GM19438 (cell line): ENCODE measurements around the gene KRT1.
"Not testable (repeated sequence)": the region's sequence is repeated elsewhere in the genome, so short reads cannot be mapped to it uniquely, and the experiment has no call there.

ENCODE experiments used
- ATAC-seq: cut with Tn5 transposase; IDR thresholded peaks from one replicate; pipeline ENCODE4 v1.9.1; 2021; ENCODE audit warnings: low read depth; ENCODE audit not compliant: unreplicated experiment

KRT1 gene

DNA sequence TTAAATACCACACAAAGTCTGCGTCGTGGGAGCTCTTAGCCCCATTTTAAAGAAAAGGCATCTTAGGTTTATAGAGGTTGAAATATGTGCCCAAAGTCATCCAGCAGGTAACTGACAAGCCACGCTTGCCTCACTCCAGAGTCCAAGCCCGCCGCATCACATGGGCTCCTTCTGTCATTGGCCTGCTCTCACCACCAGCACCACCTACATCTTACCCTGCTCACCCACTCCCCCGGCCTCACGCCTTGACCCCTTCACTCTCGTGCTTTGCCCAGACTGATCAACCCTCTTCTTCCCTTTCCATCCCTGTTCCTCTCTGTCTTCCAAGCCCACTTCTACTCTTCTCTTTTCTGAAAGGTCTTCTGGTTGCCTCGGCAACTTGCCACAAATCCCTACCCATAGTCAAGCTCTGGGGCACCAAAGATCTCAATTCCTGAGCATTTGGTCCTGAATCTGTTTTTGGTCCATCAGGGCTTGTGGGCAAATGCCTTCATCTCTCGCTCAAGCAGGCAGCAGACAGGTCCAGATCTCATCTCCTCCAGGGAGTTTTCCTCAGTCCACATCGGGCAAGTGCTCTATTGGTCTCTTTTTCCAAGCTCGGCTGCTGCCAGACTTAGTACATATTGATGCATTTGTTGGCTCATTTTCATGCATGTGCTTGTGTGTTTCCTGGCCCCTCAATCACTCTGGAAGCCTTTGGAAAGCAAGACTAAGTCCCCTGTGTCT lies 3.5 kb upstream of the KRT1 start:
- ATAC-seq: no peak

DNA sequence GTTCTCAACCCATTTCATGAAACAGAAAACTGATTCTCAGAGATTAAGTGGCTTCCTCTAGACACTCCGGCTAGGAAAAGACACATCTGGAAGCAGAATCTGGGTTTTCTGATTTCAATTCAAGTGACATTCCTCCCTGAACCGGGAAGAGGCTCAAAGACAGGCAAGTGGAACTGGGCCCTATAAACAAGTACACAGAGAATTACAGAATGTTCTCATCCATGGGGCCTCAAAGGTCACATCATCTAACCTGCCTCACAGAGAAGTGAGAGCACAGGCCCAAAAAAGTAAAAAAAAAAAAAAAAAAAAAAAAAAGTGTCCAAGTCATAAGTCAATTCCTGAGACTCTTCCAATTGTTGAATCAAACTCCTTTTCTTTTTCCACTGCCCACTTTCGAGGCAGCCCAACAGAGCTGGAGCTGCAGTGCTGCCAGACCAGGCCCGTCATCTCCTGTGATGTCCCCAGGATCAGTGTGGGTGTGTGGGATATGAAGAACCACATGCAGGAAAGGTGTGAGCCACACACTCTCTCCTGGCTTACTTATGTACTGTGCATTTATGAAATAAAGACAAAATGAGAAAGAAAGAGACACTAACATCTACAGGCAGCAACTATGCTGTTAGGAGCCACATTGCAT lies 2.8 kb upstream of the KRT1 start:
- no peak for ATAC-seq

DNA sequence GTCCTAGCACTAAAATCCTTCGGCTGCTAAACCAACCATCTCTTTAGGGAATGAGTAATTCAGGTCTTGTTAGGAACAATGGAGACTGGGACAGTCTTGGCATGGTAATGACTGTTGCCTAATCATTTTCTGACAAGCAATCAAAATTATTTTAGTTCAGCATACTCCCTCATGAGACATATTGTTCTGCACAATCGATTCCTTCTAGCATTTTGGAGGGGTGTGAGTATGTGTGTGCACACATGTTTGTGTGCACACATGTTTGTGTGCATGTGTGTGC lies 2.1 kb upstream of the KRT1 start:
- no peak for ATAC-seq

DNA sequence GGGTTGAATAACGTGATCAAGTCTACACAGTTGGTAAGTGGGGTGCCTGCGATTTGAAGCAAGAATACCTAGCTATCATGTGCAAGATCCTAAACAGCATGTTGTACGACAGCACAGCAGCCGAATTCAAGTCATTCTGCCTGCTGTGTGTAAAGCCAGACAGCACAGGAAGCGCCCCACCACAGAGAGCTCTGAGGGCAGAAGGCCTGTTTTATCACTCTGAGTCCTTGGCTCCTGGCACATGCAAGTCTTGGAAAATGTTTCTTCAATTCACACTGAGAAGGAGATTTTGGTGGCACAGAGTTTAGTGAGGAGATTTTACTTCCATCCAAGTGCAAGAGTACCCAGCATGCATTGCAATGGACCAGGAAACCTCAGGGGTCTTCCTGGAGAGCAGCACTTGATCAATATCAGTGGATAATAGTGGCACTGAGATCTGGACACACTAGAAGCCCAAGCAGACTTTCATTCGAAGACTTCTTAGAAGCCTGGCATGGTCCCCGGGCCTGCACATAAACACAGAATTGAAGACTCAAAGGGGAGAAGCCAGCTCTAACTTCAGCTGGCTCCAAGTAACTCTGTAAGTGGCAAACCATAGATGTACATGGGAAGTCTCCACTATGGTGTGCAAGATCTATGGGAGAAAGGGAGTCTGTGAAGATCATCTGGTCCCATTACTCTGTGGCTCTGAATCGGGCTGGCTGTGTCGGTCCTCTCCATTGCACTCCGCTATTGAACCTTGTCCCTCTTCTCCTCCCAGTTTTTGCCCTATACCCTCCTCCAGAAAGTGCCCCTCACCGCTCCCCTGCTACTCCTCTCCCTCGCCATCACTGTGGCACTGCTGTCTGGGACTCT lies 1.5 kb upstream of the KRT1 start:
- no peak for ATAC-seq

DNA sequence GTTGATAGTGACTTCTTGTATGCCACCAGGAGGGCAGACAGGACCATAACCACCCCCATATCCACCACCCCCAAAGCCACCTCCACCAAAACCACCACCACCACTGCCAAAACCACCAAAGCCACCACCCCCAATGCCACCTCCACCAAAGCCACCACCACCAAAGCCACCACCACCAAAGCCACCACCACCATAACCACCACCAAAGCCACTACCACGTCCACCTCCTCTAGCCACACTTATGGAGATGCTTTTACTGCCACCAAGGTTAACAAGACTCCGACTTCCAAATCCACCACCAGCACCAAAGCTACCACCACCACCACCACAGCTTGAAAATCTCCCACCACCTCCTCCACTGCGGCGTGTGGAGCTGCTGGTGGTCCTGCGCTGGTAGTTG lies 332 bp downstream of the KRT1 start:
- ATAC-seq: no peak

DNA sequence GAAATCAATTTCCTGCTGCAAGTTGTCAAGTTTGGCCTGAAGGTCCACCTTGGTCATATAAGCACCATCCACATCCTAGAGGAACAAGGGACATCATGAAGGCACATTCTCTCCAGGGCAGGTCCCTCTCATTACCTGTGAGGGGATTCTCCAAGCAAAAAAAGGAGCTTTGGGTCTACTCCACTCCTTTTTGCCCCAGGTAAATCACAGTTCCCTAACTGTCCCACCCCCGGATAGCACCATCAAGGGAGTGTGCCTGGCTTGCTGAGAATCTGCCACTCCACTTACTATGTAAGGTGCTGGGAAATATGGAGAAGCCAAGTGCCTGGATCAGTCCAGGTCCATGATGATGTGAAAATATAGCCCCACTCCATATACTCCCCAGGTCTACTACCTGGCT lies 2.5 kb downstream of the KRT1 start:
- ATAC-seq: no peak

DNA sequence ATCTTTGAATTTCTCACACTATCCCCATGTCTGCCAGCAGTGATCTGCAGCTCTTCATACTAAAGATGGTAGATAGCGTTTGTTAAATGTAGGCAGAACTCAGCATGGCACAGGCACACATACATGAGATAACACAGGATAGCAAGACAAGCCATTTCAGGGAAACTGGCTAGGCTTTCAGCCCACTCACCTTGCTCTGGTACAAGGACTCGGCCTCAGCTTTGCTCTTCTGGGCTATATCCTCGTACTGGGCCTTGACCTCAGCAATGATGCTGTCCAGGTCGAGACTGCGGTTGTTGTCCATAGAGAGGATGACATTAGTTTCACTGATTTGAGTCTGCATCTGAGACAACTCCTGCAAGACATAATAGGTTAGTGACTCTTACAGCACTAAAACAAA lies 3.1 kb downstream of the KRT1 start:
- no peak for ATAC-seq

DNA sequence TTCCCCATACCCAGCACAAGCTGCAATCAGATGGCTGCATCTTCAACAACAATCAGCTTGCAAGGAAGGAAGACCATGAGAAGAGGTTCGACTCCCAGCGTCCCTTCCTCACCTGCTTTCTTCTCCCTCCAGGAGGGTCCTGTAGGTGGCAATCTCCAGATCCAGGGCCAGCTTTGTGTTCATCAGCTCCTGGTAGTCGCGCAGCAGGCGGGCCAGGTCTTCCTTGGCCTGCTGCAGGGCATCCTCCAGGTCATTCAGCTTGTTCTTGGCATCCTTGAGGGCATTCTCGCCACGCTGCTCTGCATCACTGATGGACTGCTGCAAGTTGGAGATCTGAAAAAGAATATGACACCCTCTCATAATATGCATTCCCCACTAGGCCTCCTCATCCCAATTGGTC lies 4.0 kb downstream of the KRT1 start:
- ATAC-seq: no peak

DNA sequence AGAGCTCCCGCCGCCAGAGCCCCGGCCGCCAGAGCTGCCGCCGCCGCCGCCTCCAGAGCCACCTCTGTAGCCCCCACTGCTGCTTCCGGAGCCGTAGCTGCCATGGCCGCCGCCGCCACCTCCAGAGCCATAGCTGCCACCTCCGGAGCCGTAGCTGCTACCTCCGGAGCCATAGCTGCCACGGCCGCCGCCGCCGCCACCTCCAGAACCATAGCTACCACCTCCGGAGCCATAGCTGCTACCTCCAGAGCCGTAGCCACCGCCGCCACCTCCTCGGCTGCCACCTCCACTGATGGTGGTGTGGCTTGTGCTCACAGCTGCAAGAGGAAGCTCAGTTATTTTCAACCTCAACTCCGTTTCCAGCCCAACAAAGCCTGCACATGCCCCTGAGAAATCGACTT lies 4.9 kb downstream of the KRT1 start:
- no peak for ATAC-seq

DNA sequence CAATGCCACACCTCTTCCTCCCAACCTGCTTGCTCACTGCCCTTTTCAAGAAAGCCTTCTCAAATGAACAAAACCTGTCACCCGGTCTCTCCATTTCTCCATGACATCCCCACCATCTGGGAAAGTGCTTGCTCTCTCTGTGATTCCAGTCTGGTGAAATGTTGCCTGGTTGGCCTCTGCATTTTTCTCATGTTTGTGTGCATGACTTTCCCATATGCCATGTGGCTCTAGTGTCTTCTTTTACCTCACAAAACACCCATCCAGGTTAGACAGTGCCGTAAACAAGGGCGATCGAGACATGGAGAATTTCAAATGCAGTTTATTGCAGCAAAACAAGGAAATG lies 5.8 kb downstream of the KRT1 start:
- ATAC-seq: no peak

DNA sequence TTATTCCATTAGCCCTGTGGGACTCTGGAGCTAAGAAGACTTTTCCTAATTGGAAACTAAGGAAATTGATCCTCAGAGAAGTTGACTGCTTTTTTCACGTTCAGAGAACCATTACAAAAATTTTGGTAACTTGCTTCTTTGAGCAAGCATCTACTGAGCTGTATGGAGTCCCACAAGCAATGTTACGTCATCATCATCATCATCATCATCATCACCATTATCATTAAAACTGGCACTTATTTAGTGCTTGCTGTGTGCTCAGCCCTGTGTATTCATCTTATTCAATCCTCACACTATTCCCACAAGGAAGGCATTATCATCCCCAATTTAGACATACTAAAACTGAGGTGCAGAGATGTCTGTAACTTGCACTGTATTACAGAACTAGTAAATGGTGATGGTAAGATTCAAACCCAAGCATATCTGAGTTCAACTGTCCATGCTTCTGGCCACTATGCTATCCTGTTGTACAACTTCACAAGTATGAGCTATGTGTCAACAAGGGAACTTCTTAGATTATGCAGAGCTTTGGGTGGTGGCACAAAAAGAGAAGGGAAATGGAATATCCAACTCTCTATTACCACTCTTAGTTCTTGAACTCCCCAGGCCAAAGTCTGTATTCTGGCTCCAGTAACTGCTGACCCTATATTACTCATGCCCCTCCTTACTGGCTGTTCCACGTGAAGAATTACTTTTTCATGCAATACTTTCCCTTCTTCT lies 6.3 kb downstream of the KRT1 start:
- no peak for ATAC-seq

DNA sequence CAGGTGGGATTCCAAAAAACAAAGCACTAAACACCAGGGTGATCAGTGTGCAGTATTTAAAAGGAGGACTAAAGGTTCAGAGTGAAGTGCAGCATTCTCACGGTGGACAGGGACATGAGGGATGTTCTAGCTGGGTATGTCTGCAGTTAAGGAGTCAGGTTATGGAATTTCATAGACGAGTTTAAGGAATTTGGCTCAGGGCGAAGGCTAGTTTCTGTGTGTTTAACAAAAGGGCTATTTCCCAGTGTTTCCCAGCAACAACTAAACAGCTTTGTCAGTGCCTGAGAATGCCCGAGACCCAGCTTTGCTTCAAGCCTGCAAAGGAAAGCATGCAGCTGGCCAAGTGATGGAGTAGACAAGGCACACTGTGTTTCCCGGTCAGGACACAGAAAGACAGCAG lies 7.0 kb downstream of the KRT1 start:
- ATAC-seq: no peak

DNA sequence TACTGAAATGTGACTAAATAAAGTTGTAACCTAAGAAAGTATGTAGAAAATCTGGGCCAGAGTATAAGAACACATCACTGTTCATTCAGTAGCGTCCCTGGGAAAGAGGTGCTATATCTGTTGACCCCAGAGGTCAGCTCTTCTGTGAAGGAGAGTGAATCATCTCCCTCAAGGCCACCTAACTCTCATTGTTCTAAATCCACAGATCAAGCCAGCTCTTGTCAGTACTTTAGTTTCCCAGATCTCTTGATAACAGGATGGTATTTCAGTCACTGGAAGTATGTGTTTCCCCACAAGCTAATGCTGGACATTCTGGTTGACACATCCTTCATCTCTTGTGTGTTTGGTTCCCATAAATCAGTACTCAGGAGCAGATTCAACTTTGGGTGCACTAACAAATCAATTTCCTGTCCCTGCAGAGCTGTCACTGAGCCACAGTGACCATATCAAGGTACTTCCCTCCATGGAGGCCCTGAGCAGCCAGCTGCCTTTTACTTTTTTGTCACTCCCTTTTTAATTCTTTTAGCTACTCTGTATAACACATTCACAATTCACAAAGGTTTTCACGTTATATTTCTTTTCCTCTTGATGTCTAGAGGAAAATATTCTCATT lies 7.8 kb downstream of the KRT1 start:
- ATAC-seq: no peak

DNA sequence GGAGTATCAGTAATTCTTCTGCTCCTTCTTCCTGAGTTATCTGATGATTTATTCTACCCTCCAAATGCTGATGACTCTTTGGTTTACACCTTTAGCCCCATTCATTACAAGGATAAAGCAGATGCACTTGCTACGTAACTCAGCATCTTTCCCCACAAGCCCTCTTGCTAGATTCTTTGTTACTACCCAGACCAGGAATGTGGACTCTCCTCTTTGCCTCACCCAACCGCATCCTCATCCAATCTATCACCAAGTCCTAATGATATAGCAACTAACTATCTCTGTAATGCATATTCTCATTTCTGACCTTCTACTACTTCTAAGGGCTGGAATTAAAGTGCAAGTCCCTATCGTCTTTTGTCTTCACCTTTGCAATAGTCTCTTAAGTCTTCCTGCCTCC lies 9.2 kb downstream of the KRT1 start:
- no peak for ATAC-seq

DNA sequence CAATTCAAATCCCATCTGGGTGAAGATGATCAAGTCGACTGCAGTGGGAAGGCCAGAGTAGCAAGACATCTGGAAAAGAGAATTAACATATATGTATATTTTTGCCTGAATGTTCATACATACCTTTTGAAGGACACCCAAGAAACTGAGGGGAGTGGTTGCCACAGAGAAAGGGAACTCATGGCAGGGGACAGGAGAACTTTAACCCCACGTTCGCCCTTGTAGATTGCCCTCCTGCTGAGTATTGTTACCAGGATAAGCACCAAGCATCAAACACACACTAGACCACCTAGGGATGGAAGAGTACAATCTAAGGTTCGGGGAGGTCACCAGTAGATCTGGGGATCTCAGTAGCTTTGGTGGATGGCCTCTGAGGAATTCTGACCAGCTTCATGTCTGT lies 9.7 kb downstream of the KRT1 start:
- no peak for ATAC-seq

DNA sequence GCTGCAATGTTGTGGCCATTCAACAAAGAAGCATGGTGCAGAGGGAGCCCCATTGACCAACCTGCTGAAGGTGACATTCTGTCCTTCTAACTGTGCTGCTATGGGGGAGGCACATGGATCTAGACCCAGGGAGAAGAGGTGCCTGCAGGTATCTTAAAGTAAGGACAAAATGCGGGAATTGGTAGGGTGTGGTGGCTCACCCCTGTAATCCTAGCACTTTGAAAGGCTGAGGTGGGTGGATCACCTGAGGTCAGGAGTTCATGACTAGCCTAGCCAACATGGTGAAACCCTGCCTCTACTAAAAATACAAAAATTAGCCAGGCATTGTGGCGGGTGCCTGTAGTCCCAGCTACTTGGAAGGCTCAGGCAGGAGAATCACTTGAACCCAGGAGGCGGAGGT lies 10.3 kb downstream of the KRT1 start:
- ATAC-seq: not testable (repeated sequence)

DNA sequence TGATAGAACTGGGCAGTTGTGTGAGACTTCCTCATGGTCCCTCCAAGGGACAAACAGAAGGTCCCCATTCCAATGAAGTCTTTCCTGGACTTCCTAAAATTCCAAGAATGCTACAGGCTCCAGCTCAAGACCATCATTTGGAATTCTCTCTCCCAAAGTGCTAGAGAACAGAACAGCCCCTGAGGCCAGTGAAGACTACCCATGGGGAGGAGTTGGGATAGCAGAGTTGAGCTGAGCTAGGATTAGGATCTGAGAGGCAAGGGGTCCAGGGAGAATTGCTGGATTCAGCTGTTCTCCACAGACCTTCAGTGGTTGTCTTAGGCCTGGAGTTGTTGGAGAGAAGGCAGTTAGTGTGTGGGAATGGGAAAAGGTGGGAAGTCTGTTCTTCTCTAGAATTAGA lies 10.8 kb downstream of the KRT1 start:
- no peak for ATAC-seq

DNA sequence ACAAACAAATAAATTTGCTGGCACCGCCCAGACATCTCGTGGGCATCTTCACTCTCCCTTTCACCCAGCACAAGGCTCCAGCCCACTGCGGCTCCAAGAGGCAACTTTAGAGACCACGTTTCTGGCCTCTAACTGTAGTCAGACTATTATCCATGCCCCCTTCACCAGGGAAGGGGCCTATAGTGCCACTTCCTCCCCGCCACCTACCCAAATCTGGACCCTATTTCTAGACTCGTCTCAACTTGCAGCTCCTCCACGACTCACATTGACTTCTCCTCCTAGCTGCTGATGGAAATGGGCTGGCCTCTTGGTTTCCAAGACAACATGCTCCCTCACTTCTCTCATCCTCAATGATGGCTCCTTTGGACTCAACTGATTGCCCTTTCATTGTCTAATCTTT lies 12.3 kb downstream of the KRT1 start:
- ATAC-seq: no peak

DNA sequence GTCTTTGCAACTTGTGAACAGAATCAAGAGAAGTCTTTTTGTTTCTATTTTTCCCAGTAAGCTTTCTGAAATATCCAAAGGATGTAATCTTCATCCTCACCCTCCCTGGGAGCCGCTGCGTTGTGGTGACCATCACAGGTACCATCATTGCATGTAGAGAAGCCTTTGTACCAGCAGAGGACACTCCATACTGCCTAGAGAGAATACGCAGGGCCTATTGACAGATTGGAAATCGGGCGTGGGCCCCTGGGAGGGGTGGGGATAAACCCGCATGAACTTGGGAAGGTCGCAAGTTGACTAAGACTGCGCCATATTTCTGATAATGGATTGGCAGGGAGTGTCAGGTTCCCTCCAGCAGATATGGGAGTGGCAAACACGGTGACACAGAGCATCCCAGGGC lies 12.7 kb downstream of the KRT1 start:
- ATAC-seq: no peak

DNA sequence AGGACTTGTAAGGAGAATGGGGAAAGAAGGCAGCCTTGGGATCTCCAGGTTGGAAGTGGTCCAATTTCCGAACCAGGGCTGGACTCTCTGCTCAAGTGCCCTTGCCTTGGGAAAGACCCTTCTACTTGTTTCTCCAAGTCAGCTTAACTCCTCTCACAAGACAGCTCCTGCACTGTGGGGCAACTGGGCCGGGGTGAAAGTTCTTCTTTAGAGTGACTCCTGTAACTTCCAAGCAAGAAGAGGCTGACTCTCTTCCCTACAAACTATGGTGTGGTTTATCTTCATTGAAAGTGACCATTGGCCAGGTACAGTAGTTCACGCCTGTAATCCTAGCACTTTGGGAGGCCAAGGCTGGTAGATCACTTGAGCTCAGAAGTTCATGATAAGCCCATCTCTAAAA lies 13.7 kb downstream of the KRT1 start:
- no peak for ATAC-seq

DNA sequence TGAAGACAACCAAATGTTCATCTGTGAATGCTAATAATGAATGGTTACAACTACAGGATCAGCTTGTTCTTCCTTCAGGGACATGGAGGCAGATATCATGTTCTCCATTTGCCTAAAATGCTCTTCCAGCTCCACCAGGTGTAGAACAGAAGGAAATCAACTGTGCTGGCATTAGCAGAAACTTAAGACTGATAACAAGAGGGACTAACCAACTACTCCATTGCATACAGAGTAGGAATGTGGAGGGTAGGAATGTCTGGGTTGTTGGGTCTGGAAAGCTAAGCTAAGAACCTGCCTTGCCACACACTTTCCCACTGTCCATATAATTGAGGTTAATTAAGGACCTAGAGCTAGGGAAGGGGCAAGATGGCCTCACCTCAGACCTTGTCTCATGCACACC lies 16.8 kb downstream of the KRT1 start:
- no peak for ATAC-seq
